AG09319 (cell line): ENCODE data around the gene AMH.
"Not testable (repeated sequence)": the region's sequence is repeated elsewhere in the genome, so short reads cannot be mapped to it uniquely, and the experiment has no call there.

ENCODE experiments used
- DNase-seq: peaks from one replicate; pipeline ENCODE4 v3.0.0-alpha.2; 2010; ENCODE audit warnings: low read depth; ENCODE audit errors: extremely low read depth
- CTCF ChIP-seq: IDR thresholded peaks from 2 replicates; pipeline ENCODE4 v1.5.1; 2011; ENCODE audit warnings: low read depth, mild to moderate bottlenecking, inconsistent platforms, low read length, moderate library complexity

The AMH gene

DNA sequence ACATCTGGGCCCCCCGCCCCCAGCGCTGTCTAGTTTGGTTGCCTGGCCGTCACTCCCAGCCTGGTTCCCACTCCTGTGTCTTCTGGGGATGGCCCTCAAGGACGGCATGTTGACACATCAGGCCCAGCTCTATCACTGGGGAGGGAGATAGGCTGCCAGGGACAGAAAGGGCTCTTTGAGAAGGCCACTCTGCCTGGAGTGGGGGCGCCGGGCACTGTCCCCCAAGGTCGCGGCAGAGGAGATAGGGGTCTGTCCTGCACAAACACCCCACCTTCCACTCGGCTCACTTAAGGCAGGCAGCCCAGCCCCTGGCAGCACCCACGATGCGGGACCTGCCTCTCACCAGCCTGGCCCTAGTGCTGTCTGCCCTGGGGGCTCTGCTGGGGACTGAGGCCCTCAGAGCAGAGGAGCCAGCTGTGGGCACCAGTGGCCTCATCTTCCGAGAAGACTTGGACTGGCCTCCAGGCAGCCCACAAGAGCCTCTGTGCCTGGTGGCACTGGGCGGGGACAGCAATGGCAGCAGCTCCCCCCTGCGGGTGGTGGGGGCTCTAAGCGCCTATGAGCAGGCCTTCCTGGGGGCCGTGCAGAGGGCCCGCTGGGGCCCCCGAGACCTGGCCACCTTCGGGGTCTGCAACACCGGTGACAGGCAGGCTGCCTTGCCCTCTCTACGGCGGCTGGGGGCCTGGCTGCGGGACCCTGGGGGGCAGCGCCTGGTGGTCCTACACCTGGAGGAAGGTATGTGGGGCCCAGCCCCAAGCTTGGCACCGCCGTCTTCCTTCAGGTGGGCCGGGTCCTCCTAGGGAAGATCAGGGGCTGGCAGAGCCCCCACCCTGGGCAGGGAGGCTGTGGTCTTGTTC, at the start of gene AMH:
TSS of gene AMH (plus strand) at position 314 of the 857 bp plus-strand sequence. CDS start at position 324, 10 bp downstream.
- DNase-seq: no peak
- TF ChIP-seq CTCF: no peak

- TF ChIP-seq CTCF: no peak
- no peak for DNase-seq
Observed at GRCh38 chr19:2199861-2200623, 49.1 kb upstream of the AMH start.

DNA sequence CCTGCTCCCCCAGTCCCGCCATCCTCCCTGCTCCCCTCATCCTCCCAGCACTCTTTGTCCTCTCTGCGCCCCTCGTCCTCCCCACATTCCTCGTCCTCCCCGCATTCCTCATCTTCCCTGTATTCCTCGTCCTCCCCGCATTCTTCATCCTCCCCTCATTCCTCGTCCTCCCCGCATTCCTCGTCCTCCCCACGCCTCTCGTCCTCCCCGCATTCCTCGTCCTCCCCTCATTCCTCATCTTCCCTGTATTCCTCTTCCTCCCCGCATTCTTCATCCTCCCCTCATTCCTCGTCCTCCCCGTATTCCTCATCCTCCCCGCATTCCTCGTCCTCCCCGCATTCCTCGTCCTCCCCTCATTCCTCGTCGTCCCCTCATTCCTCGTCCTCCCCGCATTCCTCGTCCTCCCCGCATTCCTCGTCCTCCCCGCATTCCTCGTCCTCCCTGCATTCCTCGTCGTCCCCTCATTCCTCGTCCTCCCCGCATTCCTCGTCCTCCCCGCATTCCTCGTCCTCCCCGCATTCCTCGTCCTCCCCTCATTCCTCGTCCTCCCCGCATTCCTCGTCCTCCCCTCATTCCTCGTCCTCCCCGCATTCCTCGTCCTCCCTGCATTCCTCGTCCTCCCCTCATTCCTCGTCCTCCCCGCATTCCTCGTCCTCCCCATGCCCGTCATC, 48.4 kb upstream of the AMH start:
- DNase-seq: not testable (repeated sequence)

DNA sequence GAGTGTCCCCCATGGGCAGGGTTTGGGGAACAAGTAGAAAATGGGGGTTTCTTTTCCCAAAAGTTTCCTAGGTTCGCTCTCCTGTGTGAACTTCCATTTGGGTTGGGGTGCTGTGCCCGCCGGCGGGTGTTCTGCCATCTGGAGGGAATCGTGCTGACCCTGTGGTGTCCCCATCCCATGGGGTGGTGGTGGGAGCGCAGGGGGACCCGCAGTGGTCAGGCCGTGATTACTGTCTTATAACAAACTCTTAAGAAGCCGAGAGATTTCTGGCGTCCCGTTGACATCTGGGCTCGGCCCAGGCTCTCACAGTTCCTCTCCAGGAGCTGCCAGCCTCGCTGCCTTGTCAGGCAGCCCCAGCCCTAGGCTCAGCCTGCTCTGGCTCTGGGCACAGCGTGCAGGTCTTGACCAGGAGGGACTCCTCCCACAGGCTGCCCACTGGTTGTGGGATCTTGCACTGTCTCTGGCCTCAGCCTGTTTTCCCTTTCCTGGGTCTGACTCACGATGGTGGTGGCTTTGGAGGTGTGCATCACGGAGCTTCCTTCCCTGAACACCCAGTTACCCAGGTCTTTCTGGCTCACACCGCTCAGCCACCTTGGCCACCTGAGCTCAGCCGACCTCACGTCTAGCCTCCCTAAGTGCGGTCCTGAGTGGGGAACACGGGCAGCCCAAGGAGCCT, 47.5 kb upstream of the AMH start:
- DNase-seq: no peak
- TF ChIP-seq CTCF: no peak

DNA sequence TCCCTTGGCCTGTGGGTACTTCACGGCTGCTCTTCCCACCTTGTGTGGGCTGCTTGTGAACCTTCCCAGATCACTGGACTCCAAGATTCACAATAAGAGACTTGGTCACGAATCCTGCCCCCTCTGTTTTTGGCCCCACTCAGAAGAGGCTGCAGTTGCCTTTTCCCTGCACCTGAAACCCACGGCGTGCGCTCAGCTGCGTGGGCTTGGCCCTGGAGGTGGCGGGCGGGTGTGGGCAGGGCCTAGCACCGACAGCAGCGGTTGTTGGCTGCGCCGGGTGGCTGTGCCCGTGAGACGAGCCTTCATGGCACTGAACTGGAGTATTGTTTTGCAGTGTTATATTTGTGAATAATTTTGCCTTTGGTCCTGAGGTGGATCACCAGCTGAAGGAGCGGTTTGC, 46.8 kb upstream of the AMH start:
- no peak for DNase-seq
- TF ChIP-seq CTCF: no peak

GRCh38 chr19:2207008-2207407, 42.1 kb upstream of the AMH start:
- DNase-seq: no peak
- no peak for TF ChIP-seq CTCF
